Activated T-cell treated with anti-CD3 and anti-CD28 coated beads, Interleukin-2, amount 50 U/mL, for 48 hours (primary cell): ENCODE measurements around the gene TSPAN15.

Experiments used
- DNase-seq, 2 experiments: peaks; one replicate each; pipeline ENCODE4 v3.0.0-alpha.2; 2020

The TSPAN15 gene

GRCh38 chr10:69451209-69451783 is at the start of gene TSPAN15:
Gene TSPAN15, plus strand, starts transcription at chr10:69451465. Its CDS starts 130 bp downstream, at chr10:69451595.
- peak; percentile 82 to 89 for DNase-seq

DNA sequence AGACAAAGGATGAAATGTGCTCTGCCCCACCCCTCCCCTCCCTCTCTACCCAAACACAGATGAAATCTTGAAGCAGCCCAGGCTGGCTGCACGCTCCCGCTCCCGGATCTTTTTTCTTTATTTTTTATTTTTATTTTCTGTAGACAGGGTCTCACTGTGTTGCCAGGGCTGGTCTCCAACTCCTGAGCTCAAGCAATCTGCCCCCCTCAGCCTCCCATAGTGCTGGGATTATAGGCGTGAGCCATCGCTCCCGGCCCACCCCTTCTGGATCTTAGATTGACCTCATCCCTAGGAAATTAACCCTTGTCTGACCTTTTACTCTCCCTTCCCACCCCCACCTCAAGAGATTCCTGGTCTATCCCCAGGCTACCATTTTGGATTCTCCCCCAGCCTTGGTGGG is 48.9 kb upstream of the TSPAN15 start:
- DNase-seq, result no peak

DNA sequence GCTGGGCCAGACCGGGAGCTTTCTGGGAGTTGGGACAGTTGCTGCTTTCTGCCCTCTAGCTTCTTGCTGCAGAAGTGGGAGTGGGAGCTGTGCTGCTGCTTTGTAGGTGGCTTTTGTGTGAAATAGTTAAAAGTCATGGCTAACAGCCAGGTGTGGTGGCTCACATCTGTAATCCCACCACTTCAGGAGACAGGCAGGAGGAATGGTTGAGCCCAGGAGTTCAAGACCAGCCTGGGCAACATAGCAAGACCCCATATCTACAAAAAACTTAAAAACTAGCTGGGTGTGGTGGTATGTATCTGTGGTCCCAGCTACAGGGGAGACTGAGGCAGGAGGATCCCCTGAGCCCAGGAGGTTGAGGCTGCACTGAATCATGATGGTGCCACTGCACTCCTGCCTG is 48.2 kb upstream of the TSPAN15 start:
- DNase-seq, result no peak

DNA sequence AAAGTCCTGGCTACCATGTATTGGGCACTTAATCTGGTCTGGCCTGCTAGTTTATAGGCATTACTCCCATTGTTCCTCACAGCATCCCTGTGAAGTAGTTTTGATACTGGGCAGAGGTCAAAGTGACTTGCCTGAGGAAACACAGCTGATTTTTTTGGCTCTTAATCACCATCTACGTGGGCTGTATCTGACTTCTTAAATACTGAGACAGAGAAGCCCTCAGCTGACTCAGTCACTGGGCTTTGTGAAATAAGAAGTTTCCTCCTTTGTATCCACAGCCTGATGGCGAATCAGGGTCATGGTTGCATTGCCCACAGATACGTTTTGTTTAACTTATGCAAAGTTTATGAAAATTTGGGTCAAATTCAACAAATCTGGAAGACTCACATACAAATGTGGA is 47.7 kb upstream of the TSPAN15 start:
- no peak for DNase-seq

- no peak for DNase-seq
Measured at GRCh38 chr10:69404786-69405185, 46.5 kb upstream of the TSPAN15 start.

DNA sequence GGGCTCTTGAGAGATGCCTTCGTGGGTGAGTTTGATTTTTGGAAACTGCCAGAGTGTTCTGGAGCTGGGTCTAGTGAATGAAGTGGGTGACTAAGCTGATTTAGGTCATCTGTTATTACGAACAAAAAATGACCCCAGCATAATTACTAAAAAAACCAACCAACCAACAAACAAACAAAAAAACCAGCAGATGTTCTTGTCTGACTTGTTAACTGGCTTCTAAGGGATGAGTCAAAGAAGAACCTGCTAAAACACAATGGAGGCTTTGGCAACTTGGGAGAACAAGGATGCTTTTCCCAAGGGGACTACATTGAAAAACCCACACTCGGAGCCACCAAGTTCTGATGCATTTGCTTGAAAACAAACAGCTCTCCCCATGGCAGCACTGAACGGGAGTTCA is 46.0 kb upstream of the TSPAN15 start:
- no peak for DNase-seq

DNA sequence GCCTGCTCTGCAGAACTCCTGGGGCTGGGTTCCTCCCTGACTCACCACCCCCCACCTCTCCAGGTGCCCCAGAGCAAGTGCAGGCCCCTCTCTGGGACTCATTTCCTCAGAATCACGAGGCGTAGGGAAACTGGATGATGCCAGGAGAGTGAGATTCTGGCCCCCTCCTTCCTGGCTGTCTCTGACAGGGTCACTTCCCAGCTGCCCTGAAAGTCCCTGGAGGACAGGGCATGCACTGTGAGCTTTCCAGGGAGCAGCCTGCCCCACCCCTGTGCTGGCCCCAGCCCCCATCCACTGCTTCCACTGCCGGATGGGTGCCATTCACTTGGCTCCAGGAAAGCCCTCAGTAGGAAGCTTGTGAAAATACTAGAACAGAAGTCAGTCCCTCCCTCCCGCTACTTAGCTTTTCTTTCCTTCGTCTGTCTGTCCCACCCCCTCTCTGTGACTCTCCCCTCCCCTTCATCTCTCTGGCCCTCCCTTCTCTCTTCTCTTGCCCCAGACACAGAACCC is 44.9 kb upstream of the TSPAN15 start:
- peak in 1 of 2 experiments; percentile 39 for DNase-seq

GRCh38 chr10:69406816-69407580 is 44.3 kb upstream of the TSPAN15 start:
- peak in 1 of 2 experiments; percentile 38 for DNase-seq

- peak; percentile 56 to 57 for DNase-seq
Measured at GRCh38 chr10:69407621-69408301, 43.5 kb upstream of the TSPAN15 start.

DNA sequence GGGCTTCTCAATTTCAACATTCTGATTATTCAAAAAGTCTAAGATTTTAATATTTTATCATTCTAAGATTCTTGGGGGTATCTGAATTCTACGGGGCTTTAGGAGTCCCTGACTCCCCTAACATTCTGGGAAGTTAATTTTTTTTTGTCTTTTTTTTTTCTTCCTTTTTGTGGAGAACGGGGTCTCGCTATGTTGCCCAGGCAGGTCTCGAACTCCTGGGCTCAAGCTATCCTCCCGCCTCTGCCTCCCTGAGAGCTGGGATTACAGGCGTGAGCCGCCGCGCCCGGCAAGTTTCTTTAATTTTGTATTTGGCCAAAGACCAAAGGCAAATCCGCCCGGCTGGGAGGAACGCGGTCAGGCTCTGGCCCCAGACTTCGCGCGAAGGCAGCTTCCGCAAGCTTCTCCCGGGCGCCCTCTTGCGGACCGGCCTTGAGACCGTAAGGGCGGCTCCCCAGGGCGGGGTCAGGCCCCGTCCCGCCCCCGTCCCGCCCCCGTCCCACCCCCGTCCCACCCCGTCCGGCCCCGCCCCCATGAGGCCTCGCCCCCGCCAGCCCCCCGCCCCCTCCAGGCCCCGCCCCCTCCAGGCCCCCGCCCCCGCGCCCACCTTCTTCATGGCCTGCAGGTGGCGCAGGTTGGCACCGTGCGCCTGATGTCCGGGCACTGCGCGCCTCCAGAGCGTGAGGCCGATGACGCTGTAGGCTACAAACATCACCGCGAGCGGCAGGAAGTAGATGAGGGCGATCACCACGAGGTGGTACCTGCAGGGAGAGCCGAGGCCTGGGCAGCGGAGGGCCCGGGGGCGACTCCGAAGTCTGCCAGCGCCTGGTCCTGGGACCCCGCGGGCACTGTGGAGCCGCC is 42.7 kb upstream of the TSPAN15 start:
- DNase-seq, result peak; percentile 92 to 93

- DNase-seq, result no peak
Measured at GRCh38 chr10:69409176-69409495, 42.1 kb upstream of the TSPAN15 start.

GRCh38 chr10:69409968-69410367 is 41.3 kb upstream of the TSPAN15 start:
- DNase-seq, result no peak

DNA sequence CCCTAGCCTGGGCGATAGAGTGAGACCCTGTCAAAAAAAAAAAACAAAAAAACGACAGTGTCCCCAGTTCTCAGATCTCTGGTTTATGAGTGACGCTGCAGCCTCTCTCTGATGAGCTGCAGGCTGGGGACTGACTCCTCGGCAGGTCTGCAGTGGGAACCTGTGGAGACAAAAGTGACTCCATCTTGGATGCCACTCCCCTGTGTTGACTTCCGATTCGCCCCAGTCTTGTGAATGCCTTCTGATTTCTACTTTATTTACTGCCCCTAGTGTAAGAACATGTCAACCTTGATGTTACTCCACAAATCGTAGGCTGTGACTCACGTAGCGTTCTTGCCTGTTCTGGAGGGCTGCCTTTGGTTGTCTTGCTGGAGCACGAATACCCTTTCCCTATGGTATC is 40.8 kb upstream of the TSPAN15 start:
- no peak for DNase-seq

DNA sequence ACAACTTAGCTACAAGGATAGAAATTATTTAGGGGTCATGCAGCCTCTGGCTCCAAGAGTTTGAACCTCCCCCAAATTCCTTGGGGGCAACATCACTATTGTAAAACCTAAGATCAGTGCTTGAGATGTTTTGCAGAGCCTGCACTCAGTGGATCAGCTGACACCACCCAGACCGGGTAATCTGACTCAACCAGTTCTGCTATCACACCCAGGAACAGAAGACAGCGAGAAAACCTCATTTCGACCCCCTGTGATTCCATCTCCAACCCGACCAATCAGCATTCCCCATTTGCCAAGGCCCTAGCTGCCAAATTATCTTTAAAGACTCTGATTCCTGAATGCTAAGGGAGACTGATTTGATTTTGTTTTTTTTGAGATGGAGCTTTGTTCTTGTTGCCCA is 39.8 kb upstream of the TSPAN15 start:
- DNase-seq, result no peak

GRCh38 chr10:69412232-69412790 is 39.0 kb upstream of the TSPAN15 start:
- no peak for DNase-seq

DNA sequence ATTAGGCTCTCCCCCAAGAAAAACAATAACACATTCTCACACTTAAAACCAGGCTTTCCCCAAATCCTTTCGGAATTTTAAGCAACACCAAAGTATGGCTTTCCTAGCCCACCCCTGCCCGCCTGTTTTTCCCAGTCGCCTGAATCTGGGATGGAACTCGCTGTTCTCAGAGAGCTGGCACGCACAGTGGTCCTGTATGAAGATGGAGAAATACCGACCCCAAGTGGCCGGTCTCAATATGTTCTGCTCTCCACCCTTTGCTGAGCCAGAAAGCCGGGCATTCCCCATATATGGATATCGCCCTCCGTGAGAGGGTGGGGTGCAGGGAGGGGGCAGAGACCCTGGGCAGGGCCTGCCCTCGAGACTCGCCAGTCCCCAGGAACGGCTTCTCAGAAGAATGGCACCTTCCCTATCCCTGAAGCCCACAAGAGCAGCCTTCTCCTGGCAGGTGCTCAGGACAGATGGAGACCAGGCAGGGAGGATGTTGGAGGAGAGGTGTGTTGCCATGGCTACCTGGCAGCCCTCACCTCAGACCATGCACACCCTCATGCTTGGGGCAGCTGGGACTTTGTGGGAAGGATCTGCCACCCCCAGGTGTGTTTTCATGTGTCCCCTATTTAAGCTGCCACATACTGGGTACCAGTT is 37.9 kb upstream of the TSPAN15 start:
- DNase-seq, result peak; percentile 51 to 56

DNA sequence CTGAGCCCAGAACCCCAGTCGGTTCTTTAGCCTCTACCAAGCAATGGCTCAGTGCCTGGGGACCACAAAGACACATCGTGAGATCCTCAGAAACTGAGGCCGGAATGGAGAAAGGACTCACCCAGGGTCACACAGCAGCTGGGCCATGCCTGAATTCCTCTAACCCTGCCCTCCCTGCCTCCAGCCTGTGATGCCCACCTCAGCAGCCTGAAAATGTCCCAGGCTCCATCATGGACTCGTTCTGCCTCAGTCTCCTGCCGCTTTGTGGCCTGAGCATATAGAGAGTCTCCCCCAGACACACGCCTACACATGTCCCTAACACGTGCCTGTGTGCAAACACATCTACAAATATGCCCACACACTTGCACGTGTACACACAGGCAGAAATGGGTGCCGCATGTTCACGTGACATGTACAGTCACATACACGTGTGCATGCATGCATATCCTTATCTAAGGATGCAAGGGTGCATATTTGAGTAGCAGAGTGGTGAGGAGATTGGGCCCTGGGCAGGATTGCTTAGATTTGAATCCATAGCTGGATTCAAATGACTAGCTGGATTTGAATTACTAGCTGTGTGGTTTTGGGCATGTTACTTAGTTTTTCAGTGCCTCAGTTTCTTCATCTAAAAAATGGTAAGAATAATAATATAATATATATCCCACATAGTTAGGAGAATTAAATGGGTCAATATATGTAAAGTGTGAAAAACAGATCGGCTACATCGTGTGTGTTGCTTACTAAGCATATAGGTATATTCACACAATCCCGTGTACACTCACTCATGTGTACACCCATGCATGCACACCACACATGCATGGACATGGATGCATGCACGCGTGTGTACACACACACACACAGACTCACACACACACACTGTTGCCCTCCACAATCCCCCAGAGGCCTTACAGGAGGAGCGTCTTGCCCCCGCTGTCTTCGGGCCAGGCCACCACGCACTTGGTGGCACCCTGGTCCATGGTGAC is 36.9 kb upstream of the TSPAN15 start:
- DNase-seq, result no peak

DNA sequence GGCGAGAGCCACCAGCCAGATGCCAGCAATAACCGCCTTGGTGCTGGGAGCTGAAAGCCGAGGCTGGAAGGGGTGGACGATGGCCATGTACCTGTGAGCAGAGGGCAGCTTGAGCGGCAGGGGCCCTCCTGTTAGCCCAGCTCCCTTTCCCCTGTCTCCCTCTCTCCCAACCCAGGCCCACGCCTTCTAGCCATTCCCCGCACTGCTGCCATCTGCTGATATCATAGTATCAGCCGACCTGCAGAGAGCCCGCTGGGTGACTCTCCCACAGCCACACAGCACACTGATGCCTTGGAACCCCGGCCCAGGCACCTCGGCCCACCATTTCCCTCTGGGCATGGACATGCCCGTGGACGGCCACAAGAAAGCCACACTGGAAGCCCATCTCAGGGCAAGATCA is 36.2 kb upstream of the TSPAN15 start:
- DNase-seq, result no peak

- no peak for DNase-seq
Measured at GRCh38 chr10:69415951-69416350, 35.3 kb upstream of the TSPAN15 start.

GRCh38 chr10:69416695-69417094 is 34.6 kb upstream of the TSPAN15 start, which contains the start of gene TACR2:
Gene TACR2, minus strand, starts transcription at chr10:69416918. Its CDS starts 595 bp downstream, at chr10:69416323.
- DNase-seq, result no peak

DNA sequence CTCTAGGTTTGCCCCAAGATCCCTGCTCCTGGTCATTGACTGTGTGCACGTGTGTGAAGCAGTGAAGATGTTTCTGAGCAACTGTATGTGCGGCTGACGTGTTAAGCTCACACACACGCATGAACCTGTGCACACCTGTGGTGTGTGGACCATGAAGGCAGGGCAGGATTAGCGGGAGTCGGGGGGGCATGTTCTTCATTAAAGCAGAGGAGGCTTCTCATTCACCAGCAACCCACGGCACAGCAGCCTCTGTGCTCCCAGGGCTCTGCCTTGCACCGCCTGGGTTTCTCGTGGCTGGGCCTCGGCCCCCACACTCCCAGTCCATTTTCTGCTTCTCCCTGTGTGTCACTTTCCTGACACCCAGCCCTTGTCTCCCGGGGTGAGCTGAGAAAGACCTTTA is 33.7 kb upstream of the TSPAN15 start:
- DNase-seq, result no peak
